GM19463 (cell line): ENCODE data around the gene CD59.

ENCODE experiments used
- ATAC-seq: cut with Tn5 transposase; IDR thresholded peaks from one replicate; pipeline ENCODE4 v1.9.1; 2021; ENCODE audit warnings: mild to moderate bottlenecking, moderate library complexity; ENCODE audit not compliant: unreplicated experiment

CD59 gene

DNA sequence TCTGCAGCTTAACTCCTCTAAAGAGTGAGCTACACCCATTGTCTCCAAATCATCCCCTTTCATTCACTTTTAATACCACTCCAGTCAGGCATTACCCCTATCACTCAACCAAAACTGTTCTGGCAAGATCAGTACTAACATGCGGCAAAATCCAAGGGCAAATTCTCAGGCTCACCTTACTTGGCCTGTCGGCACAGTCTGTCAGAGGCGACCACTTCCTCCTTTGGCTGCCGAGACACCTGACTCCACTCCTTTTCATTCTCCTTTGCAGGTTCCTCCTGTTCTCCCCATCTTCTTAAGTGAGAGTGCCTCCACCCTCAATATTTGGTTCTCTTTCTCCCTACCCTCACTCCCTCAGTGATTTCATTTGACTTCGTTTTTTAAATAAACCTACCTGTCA, 39.8 kb downstream of the CD59 start:
- ATAC-seq: no peak

DNA sequence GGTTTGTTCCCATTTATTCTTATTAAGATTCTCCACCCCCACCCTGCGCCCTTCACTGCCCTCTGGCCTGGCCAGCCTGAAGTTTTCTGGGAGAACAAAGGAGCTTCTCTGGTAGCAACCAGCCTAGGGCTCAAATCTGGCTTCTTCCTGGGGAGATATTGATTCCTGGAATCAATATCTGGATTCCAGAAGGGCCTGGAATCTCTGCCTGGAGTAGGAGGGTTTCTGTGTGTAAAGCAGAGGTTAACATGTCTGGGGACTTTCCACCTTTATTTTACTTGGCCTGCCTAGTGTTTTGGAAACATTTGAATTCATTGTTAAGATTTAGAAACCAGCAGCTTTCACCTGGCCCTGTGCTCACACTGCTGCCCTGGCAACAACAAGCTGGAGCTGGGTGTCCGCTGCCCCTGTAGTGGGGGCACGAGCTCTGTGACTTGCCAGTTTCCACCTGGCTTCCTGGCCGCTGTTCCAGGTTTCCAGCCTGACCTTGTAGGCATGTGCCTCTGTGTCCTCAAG, 41.1 kb downstream of the CD59 start:
- ATAC-seq: no peak

DNA sequence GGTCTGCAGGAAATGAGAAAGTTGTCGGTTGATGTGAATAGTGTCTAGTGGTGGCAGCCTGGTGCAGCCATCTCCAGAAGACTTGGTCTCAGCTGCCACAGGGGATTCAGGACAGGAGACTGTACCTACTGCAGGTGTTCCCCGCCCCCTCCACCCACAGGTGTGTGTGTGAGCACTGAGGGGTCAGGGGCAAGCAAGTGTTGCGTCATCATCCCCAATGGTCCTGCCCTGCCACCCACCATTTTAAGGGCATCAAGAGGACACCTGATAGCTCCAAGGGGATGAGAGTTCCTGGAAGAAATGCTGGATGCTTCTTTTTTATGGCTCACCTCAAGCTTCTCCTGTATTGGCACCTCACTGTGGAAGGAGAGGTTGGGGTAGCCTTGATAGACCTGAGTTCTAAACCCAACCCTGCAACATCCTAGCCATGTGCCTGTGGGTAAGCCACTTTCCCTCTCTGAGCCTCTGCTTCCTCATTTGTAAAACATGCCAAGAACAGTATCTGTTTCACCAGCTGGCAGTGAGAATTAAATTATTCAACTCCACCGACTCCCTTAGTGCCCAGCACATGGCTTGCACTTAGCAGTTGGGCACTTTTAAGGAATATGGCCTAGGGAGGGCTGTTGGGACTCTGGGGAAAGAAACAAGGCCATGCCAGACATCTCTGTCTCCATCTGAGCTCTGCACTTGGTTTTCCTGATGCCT, 41.7 kb downstream of the CD59 start:
- ATAC-seq: no peak

DNA sequence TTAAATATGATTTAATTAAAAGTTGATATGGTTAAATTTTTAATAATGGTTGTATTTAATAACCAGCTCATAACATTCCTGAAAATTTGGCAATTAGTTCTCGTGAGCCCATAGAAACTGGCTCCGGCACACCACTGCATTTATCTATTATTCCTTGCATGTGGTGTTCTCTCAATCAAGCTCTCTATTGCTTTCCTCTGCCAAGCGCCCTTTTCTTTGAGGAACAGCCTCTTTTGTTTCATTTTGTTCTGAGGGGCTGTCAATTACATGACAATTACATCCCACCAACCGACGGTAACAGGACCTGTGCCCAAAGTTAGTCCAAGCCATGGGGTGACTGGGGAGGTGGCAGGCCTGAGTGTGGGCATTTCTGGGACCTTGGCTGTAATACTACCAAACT, 43.7 kb downstream of the CD59 start:
- ATAC-seq: no peak

DNA sequence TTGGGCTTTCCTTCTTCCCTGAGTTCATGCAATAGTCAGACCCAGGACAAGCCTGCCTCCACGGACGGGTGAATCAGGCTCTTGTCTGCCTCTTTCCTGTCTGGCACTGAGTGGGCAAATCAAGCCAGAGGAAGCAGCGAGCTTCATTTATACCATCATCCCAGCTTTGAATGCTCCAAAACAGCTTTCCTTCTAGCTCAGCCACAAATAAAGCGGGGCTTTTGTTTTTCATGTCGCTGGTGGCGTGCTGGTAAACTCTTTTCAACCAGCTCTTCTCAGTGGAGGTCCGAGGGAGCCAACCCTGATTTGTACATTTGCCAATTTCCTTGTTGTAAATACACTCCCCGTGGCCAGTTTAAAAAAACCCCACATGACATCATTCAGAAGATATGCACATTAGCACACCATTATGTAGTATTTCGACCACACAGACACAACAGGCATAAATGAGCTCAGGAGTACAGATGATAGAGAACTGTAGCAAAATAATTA, 44.2 kb downstream of the CD59 start:
- ATAC-seq: no peak

DNA sequence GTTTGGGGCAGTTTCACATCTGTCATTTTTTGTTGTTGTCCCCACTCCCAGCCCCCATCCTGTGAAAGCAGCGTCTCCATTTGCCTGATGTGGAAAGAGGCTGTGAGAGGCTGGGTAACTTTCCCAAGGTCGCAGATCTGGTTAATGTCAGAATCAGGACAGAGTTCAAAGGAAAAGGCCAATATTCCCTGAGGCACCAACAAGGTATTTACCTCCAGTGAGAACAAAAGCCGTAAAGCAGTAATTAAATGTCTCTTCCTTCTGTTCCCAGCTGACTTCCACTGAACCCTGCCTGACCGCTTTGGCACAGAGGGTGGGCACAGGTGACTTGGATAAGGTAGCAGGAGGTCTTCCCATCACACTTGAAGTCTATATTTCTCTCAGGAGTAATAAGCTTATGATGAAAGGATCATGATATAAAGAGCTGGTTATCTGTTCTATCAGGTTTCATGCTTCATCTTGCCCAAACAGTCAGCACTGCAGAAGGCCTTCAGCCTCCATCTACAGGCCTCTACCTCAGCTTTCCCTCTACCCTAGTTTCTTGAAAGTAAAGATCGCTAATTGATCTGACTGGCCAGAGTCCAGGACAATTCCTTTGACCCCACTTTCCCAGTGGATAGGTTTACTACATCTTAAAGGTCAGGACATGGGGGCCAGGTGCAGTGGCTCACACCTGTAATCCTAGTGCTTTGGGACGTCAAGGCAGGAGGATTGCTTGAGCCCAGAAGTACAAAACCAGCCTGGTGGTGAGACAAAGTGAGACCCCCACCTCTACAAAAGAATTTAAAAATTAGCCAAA, 45.0 kb downstream of the CD59 start:
- no peak for ATAC-seq

DNA sequence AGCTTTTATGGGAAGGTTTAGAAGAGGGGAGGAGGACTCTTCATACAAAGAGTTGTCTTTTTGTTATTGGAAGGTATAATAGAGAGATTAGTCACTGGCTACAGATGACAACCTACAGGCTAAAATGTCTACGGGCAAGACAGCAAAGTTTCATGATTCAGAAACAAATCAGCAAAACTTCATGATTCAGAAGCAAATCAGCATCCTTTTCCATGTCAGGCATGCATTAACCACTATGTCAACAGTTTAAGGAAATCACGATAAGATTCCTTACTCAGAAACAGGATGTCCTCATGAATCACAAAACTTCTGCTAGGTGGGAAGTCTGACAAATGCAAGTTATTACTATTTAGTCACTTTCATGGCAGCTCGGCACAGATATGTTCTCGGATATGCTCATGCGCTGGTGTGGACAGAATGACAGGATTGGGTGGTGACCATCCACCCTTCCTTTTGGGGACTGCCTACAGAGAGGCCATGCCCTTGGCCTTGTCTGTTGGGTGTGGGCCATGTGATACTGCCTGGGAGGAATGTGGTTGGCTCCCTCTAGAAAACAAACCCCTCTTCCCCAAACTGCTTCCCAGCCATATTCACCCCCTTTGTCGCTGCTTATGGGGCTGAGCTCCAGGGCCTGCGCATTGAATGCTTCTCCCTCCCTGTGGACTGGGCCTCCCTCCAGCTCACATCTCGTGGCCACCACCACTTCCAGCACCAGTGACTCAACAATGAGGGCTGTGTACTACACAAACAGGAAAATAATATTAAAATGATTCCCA, 45.7 kb downstream of the CD59 start:
- no peak for ATAC-seq

DNA sequence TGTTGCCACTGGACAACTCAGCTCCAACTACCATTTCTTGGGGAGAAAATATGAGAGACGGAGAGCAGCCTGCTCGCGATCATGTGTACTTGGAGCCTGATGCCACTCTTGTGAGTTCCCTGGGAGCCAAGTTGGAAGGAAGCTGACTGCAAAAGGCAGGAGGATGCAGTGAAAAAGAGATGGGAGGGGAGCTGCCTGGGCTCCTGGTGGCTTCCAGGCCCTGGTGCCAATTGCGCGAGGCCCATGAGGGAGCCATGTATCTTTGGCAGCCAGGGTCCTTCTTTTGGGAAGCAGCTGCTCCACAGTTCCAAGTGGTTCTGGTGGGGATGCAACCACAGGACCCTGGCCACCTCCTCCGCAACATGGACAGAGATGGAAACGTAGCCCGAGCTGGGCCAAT, 46.7 kb downstream of the CD59 start:
- no peak for ATAC-seq

DNA sequence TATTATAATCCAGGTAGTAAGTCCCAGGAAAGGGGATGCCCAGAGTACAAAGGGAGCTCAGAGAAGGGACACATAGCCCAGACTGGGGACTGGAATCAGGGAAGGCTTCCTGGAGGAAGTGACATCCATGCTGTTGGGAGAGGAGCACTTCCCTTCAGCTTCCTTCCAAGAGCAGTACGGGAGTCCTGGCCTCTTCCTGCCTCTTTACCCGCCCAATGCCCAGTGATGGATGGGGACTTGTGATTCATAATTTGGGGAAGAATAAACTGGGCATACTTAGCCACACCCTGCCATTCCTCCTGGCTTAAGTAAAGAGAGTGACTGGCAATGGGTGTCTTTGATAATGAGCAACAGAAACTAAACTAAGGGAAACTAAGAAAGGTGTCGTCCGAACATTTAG, 47.1 kb downstream of the CD59 start:
- no peak for ATAC-seq

DNA sequence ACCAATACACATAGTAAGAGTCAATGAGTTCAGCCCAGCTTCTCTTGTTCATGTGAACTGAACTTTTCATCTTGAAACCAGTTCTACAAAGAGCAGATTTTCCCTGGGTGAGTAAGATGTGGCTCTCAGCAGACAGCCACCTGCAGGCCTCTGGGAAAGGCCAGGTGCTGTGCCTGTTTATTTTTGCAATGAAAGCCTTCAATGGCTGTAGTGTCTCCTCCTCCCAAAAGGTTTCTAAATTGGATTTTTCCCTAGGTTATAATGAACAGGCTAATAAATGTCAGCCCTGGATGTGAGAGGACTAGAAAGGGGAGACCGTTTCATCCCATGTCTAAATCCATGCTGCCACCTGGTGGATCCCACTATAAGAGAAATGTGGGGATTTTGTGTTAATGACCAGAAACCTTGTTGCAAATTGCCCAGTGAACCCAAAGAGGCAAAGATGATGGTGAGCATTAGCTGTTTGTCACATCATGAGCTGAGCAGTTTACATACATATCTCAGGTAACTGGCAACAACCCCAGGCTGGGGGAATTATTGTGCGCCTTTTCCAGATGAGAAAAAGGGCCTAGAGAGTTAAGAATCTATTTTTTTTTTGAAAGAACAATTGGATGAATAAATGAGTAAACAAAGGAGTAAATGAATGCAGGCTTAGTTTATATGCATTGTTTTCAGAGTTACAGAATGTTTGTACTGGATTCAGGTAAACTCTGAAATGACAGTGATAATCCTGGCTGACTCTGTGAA, 48.3 kb downstream of the CD59 start:
- peak; percentile 73 for ATAC-seq

DNA sequence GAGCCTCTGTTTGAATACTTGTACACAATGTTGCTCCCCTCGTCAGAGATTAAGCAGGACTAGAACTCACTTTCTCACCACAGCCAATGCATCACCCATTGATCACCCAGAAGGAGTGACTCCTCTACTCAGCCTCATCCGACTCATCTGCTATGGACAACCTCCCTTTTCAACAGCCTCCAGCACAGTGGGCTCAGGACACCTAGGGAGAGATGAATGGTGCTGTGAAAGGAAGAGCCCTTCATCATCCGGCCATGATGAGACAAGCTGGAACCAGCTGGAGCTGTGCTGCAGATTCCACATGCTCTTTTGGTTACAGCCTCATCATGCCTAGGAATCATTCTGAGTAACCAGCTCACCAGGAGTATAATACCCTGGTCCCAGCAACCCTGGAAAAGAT, 51.1 kb downstream of the CD59 start:
- no peak for ATAC-seq

DNA sequence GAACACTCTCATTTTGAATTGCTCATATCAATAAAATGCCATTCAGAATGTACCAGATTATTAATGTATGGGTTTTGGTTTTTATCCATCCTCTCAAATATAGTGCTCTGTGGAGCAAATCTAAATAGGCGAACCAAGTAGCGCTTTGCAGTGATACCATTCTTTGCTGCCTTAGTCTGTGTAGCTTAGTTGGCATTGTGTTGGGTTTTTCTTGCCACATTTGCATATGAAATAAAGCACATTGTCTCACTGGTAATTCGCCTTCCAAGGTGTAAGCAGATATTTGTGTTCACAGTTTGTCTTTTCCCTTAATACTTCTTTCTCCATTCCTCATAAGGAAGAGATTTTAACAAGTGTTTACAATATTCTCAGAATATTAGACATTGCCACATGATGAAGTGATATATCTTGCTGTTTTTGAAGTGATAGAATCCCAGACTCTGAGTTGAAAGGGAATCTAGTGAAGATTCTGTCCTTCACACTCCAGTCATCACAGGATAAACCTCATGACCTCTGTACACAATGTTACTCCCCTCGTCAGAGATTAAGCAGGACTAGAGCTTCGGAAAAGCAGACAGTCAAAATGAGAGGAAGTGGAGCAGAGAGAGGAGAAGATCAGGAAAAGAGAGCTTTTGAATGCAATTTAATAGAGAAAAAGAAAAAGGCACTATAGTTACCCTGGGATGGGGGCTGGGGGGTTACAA, 52.1 kb downstream of the CD59 start:
- no peak for ATAC-seq

DNA sequence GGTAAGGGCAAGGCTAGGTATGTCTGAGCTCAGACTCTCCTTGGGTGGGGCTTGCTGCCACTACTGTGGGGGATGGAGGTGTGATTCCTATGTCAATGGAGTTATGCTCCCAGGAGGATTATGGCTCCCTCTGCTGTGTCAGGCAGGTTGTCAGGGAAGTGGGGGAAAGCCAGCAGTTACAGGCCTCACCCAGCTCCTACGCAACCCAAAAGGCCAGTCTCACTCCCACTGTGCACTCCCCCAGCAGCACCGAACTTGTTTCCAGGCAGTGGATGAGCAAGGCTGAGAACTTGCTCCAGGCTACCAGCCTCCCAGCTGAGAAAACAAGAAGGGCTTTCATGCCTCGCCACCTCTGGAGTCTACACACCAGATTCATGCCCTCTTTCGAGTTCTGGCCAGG, 53.8 kb downstream of the CD59 start:
- no peak for ATAC-seq

DNA sequence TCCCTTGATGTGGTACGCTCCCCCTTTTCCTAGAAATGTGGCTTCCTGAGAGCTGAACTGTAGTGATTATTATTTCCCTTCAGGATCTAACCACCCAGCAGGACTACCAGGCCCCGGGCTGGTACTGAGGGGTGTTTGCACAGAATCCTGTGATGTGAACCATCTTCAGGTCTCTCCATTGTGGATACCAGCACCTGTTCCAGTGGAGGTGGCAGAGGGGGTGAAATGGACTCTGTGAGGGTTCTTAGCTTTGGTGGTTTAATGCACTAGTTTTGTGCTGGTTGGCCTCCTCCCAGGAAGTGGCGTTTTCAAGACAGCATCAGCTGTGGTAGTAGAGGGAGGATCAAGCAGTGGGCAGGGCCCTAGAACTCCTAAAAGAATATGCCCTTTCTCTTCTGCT, 54.2 kb downstream of the CD59 start:
- no peak for ATAC-seq

DNA sequence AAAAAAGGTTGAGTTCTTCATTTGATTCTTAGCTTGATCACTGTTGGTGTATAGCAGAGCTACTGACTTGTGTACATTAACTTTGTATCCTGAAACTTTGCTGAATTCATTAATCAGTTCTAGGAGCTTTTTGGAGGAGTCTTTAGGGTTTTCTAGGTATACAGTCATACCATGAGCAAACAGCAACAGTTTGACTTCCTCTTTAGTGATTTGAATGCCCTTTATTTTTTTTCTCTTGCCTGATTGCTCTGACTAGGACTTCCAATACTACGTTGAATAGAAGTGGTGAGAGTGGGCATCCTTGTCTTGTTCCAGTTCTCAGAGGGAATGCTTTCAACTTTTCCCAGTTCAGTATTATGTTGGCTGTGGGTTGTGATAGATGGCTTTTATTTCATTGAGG, 57.6 kb downstream of the CD59 start:
- ATAC-seq: peak; percentile 51

DNA sequence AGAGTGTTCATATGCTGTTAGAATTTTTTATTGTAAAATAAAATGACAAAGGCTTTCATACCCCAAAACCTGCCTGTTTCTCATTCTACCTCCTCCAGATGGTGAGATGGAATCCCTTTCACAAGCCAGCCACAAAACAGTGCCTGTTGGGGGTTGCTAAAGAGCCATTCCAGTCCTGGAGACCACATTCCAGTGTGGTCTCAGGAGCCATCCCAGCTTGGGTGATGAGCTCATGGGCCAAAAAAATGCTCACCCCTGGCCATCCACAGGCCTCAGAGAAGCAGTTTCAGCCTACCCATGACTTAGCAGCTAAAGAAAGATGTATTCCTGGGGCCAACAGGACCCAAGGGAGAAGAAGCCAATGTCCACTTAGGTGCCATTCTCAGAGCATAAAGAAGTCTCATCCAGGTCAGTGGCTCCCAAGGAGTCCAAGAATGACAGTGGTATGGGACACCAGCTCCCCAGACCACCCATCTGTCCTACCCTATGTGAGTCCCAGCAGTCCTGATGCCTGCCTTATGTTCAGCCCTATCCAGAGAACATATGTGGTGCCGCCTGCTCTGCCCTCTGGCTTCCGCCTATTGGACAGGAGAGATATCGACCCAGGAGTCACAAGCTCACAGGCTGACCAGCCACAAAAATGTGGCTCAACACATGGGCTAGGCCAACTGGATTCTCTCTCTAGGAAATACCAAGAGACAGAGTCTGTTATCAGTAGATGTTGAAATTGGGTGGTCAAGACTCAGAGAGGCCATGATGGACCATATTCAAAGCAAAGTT, 62.0 kb downstream of the CD59 start:
- ATAC-seq: no peak

DNA sequence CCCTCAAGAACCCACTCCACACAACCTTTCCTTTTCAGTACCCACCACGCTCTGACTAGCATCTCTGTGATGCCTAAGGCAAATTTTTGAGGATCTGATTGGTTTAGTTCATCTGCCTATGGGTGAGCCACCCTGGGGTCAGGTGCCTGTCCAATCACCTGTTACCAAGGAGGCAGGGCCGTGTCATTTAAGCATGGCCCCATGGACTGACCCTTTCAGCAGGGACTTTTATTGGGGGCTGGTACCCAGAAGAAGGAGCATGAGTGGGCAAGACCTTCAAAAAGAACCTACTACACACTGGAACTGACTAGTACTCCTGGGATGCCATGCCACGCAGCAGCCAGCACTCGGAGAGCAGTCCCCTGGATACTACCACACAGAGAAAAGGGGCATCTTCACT, 64.0 kb downstream of the CD59 start:
- no peak for ATAC-seq

DNA sequence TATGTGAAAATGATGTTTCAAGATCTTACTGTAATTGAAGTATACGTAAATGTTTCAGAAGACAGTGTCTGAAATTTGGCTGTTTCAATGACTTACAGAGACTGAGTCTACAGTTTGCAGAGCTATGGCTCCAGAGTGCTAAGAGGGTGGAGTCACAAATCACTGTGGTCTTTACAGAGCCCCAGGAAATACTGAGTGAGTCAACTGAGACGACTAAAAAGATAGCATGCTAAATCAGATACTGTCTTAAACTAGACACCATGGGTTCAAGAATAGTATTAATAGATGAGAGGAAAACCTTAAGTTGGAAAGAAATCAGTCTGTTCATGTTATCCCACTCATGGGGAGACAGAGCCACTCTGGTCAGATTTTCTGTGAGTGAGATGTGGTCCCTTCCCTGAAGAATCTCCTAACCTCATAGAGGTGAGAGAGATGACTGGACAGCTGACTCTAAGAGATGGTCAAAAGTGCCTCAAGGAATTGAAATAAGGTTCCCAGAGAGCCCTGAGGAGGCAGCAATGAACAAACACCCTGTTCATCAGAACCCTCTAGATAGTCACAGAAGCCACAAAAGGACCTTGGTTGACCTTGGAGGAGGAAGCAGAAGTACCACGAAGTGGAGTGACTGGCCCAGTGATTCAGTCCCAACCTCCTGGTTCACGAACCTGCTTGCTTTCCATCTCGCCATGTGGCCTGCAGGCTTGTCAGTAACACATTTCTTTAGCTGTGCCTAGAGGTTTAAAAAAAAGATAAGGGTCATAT, 65.8 kb downstream of the CD59 start:
- no peak for ATAC-seq
